Memory B cell (primary cell): ENCODE data around the gene RAB20.
"Not testable (repeated sequence)": the region's sequence is repeated elsewhere in the genome, so short reads cannot be mapped to it uniquely, and the experiment has no call there.

ENCODE experiments used
- ATAC-seq: fragments of 150-1000 bp; cut with Tn5 transposase; 2 replicates; pipeline ENCODE4 v1.10.0; 2021; ENCODE audit warnings: low read depth, mild to moderate bottlenecking, moderate library complexity
- DNase-seq, 2 donors: peaks; one replicate each; pipeline ENCODE4 v3.0.0; 2022; ENCODE audit warnings: low spot score in 2 of 2
- H3K27ac Mint-ChIP-seq: one replicate; pipeline ENCODE4 v1.8.0; 2022; ENCODE audit warnings: mild to moderate bottlenecking, moderate library complexity, mixed read lengths
- H3K27me3 Mint-ChIP-seq: one replicate; pipeline ENCODE4 v1.8.0; 2022; ENCODE audit warnings: mixed read lengths
- H3K36me3 Mint-ChIP-seq: one replicate; pipeline ENCODE4 v1.8.0; 2022; ENCODE audit warnings: mild to moderate bottlenecking, mixed read lengths
- H3K4me1 Mint-ChIP-seq: one replicate; pipeline ENCODE4 v1.8.0; 2022; ENCODE audit warnings: mixed read lengths
- H3K4me3 Mint-ChIP-seq: one replicate; pipeline ENCODE4 v1.8.0; 2022; ENCODE audit warnings: mild to moderate bottlenecking, moderate library complexity, mixed read lengths
- H3K9me3 Mint-ChIP-seq: one replicate; pipeline ENCODE4 v1.8.0; 2022; ENCODE audit warnings: mixed read lengths

Gene RAB20

DNA sequence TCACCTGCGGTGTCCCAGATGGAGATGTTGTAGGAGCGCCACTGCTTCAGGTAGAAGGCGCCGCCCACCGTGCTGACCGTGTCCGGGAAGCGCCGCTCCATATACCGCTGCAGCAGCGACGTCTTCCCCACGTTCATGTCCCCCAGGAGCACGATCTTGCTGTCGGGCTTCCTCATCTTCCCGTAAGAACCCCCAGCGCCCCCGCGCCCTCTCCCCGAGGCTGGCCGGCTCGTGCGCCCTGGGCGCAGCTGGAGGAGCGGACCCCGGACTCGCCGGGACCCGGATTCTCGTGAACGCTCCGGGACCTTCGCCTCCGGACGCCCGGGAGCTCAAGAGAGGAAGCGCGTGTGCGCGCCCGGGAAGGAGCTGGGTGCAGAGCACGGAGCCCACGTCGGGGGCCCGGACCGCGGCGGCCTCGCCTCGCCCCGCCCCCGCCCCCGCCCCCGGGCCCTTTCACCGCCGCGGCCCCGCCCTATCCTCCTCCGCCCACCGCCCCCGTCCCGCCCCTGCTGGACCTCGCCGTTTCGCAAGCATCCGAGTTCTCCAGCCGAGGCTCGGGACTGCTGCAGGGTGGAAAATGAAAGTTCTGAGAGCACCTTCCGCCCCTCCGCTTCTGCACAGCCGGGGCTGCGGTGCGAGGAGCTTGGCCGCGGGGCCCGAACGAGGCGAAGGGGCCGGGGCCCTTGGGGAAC is at the start of gene RAB20:
Gene RAB20 (minus strand): TSS at position 379 of the 692 bp plus-strand sequence. CDS start 203 bp downstream, at position 176.
- H3K4me1 Mint-ChIP-seq = peaks cover 13% of the 10 kb centered on the region
- peak; percentile 75 for ATAC-seq
- peaks cover 3% of the 10 kb centered on the region for H3K27me3 Mint-ChIP-seq

DNA sequence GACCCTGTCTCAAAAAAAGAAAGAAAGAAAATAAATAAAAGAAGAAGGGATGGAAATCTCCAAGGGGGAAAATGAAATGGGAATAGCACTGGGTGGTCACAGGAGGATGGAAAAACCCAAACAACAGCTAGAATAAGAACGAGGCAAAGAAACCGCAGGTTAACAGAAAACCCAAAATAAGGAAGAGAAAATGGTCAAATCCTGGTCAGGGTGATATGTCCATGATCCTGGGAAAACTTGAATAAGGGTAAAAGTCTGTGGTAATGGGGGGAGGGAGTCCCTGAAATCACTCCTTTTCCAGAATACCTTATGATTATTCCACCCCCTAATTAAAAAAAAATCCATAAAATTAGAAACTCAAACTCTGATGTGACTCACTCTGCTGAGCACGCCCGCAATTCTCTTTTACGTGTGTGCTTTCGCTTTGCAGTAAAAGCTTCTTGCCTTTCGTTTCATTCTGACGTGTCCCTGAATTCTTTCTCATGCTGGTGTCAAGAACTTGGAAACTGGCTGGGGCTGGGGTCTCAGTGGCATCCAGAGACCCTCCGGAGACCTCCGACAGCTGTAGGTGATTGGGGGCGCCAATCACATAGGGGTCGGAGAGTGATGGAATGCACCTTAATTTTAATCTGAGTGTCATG is 49.6 kb upstream of the RAB20 start:
- peak; percentile 45 for ATAC-seq
- Mint-ChIP-seq H3K4me1 (peaks cover 8% of the 10 kb centered on the region), H3K9me3 (no peaks in the 10 kb centered on the region), H3K4me3 (peak overlapping the region; percentile 76), H3K36me3 (no peaks in the 10 kb centered on the region), H3K27ac (peak overlapping the region; percentile 14), H3K27me3 (no peaks in the 10 kb centered on the region)
- no peak for DNase-seq

More for the DNA sequence above, at the start of gene RAB20:
- H3K27ac Mint-ChIP-seq = peak within 1 kb of the TSS; percentile 88
- peak within 1 kb of the TSS; percentile 98 for H3K4me3 Mint-ChIP-seq
- peaks cover 5% of the 10 kb centered on the region for H3K9me3 Mint-ChIP-seq
- peaks cover 5% of the 10 kb centered on the region for H3K36me3 Mint-ChIP-seq
- DNase-seq = peak; percentile 53 to 61

DNA sequence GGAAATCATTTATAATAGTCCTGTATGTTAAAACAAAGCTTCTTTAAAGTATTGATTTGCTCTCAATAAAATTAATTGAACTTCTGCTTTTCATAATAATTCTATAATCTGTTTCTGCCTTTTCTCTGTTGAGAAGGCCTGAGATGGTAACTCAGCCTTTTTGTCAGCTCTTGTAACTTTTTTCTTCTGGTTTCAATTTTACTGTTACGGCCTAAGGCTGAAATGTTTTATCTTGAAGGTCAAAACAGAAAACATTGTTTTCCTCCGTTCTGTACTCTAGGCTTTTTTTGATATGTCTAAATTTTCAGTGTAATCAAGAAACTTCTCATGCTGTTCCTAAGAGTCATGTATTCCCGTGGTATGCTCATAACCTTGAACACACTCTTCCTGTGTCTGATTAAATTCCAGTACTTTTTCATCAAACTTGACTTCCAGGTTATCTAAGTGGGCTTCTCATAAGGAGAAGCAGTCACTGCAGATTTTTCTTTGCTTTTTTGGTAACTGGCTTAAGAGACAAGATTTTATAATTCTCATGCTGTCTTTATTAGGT is 46.2 kb upstream of the RAB20 start:
- DNase-seq (no peak), ATAC-seq (no peak)
- Mint-ChIP-seq H3K4me1 (peaks cover 8% of the 10 kb centered on the region), H3K27ac (no peak overlapping the region), H3K4me3 (no peak overlapping the region), H3K9me3 (no peaks in the 10 kb centered on the region), H3K27me3 (no peaks in the 10 kb centered on the region), H3K36me3 (no peaks in the 10 kb centered on the region)

- H3K36me3 Mint-ChIP-seq, DNase-seq, H3K4me3 Mint-ChIP-seq, ATAC-seq, H3K9me3 Mint-ChIP-seq, H3K27me3 Mint-ChIP-seq, H3K27ac Mint-ChIP-seq, H3K4me1 Mint-ChIP-seq: not testable (repeated sequence)
Measured at GRCh38 chr13:110606281-110606680, 44.8 kb upstream of the RAB20 start.

DNA sequence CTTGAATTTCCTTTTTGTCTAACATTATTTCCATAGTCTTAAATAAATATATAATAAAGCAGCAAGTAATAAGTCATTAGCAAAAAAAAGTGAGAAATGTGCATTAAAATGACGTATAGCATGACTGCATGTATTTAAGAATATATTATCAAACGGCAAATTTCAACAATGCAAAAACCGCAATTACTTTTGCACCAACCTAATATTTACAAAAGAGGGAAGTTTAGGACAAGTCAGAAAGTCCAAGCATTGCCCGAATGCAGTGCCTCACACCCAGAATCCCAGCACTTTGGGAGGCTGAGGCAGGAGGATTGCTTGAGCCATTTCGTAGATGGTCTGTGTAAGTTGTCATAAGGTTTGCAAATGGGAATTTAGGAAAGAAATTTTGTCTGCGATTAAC is 43.6 kb upstream of the RAB20 start:
- Mint-ChIP-seq H3K36me3 (no peaks in the 10 kb centered on the region), H3K4me3 (no peak overlapping the region)

DNA sequence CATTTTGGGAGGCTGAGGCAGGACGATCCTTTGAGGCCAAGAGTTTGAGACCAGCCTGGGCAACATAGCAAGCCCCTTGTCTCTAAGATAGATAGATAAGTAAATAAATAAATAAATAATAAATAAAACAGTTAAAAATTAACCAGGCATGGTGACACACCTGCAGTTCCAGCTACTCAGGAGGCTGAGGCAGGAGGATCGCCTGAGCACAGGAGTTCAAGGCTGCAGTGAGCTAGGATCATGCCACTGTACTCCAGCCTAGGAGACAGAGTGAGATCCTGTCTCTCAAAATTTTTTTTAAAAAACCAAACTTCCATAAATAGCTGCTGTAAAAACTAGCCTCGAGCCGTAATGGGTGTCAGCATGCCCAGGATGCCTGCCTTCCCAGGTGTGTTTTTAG is 39.5 kb upstream of the RAB20 start:
- no peaks in the 10 kb centered on the region for H3K27me3 Mint-ChIP-seq
- H3K27ac Mint-ChIP-seq = no peak overlapping the region
- no peaks in the 10 kb centered on the region for H3K9me3 Mint-ChIP-seq
- ATAC-seq (no peak), DNase-seq (no peak)
- H3K36me3 Mint-ChIP-seq = no peaks in the 10 kb centered on the region
- peaks cover 2% of the 10 kb centered on the region for H3K4me1 Mint-ChIP-seq
- H3K4me3 Mint-ChIP-seq = no peak overlapping the region

More for the DNA sequence above, 43.6 kb upstream of the RAB20 start:
- H3K27me3 Mint-ChIP-seq = no peaks in the 10 kb centered on the region
- peaks cover under 1% of the 10 kb centered on the region for H3K4me1 Mint-ChIP-seq
- H3K9me3 Mint-ChIP-seq = no peaks in the 10 kb centered on the region
- no peak overlapping the region for H3K27ac Mint-ChIP-seq
- ATAC-seq (no peak), DNase-seq (no peak)

GRCh38 chr13:110600261-110600819 is 38.8 kb upstream of the RAB20 start:
- H3K4me1 Mint-ChIP-seq = peaks cover 2% of the 10 kb centered on the region
- H3K27ac Mint-ChIP-seq = no peak overlapping the region
- H3K9me3 Mint-ChIP-seq = no peaks in the 10 kb centered on the region
- H3K27me3 Mint-ChIP-seq = no peaks in the 10 kb centered on the region
- no peaks in the 10 kb centered on the region for H3K36me3 Mint-ChIP-seq
- ATAC-seq = no peak
- H3K4me3 Mint-ChIP-seq = no peak overlapping the region
- DNase-seq = no peak

DNA sequence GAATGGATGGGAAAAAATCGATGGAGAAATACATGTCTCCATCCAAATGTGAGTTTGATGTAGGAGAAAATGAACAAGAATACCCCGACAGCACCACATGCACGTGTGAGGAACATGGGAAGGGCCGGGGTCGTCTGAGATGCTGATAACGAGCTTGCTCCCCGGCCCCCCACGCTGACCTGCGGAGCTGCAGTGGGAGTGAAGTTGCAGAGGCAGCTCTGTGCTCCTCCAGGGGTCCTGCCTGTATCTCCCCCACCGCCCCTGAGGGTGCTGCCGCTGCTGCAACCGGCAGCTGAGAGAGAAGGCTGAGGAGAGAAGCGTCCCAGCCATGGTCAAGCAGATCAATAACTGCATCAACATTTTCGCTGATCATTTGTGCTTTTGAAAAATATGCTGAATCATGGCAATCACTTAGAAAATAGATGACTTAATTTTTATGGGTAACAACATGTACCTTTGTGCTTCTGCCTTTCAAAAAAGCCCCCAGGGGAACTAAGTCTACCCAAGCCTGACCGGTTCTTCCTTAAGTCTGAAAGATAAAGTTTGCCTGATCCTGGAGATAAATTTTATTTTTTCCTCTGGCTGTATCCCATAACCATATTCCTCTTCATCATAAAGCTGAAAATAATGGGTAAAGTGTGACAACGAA is 35.6 kb upstream of the RAB20 start:
- ATAC-seq (no peak), DNase-seq (no peak)
- no peaks in the 10 kb centered on the region for H3K9me3 Mint-ChIP-seq
- no peak overlapping the region for H3K27ac Mint-ChIP-seq
- no peaks in the 10 kb centered on the region for H3K27me3 Mint-ChIP-seq
- H3K36me3 Mint-ChIP-seq = no peaks in the 10 kb centered on the region
- no peak overlapping the region for H3K4me3 Mint-ChIP-seq
- peaks cover 5% of the 10 kb centered on the region for H3K4me1 Mint-ChIP-seq

DNA sequence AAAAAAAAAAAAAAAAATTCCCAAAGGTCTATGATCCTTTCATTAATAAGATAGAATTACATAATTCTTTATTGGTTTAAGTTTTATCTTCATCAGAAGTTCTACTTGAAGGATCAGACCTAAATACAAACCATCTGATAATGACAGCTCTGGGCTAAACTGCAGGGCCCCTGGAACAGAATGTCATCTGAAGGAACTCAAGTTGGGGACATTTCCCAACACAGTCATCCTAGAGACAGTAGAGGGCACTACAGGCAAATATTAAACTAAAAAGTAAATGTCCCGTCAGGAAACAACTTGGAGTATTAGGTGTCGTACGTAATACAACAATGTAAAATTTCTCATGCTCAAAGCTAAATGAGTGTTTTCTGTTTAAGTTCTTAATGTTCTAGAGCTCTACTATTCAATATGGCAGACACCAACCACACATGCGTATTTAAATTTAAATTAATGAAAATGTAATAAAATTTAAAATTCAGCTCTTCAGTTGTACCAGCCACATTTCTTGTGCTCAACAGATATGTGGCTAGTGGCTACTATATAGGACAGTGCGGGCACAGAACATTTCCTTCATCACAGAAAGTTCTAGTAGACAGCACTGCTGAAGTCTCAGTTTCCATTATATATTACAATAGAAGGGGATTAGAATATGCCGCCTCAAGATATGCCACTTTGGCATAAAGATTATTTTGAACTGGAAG is 32.1 kb upstream of the RAB20 start:
- H3K27ac Mint-ChIP-seq = no peak overlapping the region
- peak; percentile 80 for ATAC-seq
- no peak overlapping the region for H3K4me3 Mint-ChIP-seq
- peaks cover 5% of the 10 kb centered on the region for H3K4me1 Mint-ChIP-seq
- H3K27me3 Mint-ChIP-seq = no peaks in the 10 kb centered on the region
- H3K36me3 Mint-ChIP-seq = no peaks in the 10 kb centered on the region
- peak in 1 of 2 donors; percentile 30 for DNase-seq
- H3K9me3 Mint-ChIP-seq = no peaks in the 10 kb centered on the region

- H3K27me3 Mint-ChIP-seq = no peaks in the 10 kb centered on the region
- no peaks in the 10 kb centered on the region for H3K9me3 Mint-ChIP-seq
- H3K27ac Mint-ChIP-seq = no peak overlapping the region
Measured at GRCh38 chr13:110592665-110593064, 31.1 kb upstream of the RAB20 start.

GRCh38 chr13:110590577-110590976 is 29.1 kb upstream of the RAB20 start:
- peaks cover 3% of the 10 kb centered on the region for H3K4me1 Mint-ChIP-seq
- ATAC-seq = no peak
- H3K36me3 Mint-ChIP-seq = no peaks in the 10 kb centered on the region
- H3K27ac Mint-ChIP-seq = no peak overlapping the region
- no peak overlapping the region for H3K4me3 Mint-ChIP-seq
- no peak for DNase-seq
- H3K27me3 Mint-ChIP-seq = no peaks in the 10 kb centered on the region
- no peaks in the 10 kb centered on the region for H3K9me3 Mint-ChIP-seq

More at GRCh38 chr13:110592665-110593064, 31.1 kb upstream of the RAB20 start:
- no peaks in the 10 kb centered on the region for H3K36me3 Mint-ChIP-seq
- no peak overlapping the region for H3K4me3 Mint-ChIP-seq
- no peak for DNase-seq
- no peak for ATAC-seq
- peaks cover 5% of the 10 kb centered on the region for H3K4me1 Mint-ChIP-seq

GRCh38 chr13:110589793-110590390 is 28.4 kb upstream of the RAB20 start:
- H3K36me3 Mint-ChIP-seq = no peaks in the 10 kb centered on the region
- no peak overlapping the region for H3K27ac Mint-ChIP-seq
- H3K4me3 Mint-ChIP-seq = no peak overlapping the region
- H3K27me3 Mint-ChIP-seq = no peaks in the 10 kb centered on the region
- ATAC-seq = no peak
- no peaks in the 10 kb centered on the region for H3K9me3 Mint-ChIP-seq
- no peak for DNase-seq
- peaks cover 3% of the 10 kb centered on the region for H3K4me1 Mint-ChIP-seq

DNA sequence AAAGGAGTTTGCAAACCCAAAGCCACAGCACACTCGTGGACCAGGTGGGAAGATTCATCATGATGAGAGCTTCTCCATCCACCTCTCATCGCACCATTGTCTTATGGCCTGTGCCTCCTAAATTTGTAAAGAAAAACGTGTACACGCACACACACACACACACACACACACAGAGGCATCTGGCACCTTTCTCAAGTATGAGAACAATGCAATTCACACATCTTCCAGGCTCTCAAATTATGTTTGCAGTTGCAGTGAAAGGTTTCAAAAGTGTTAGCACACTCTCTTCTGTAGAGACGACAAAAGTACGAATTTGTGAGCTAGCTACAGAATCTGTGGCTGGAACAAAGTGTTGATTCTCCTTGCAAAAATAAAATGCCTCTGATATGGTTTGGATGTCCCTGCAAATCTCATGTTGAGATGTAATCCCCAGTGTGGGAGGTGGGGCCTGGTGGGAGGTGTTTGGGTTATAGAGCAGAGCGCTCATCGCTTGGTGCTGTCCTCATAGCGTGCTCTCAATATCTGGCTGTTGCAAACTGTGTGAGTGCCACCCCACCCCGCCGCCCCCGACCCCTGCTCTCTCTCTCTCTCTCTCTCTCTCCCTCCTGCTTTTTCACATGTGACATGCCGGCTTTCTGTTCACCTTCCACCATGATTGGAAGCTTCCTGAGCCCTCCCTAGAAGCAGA is 21.8 kb upstream of the RAB20 start:
- Mint-ChIP-seq H3K27ac (no peak overlapping the region), H3K4me3 (no peak overlapping the region), H3K27me3 (peaks cover 2% of the 10 kb centered on the region), H3K9me3 (no peaks in the 10 kb centered on the region), H3K4me1 (no peaks in the 10 kb centered on the region), H3K36me3 (no peaks in the 10 kb centered on the region)
- DNase-seq (no peak), ATAC-seq (no peak)
